ENCODE results near the gene CHFR. TPM values are rescaled to one million over a fixed set of nuclear protein-coding genes. Genes with fewer than 3 reads are reported as not detected.

CHFR gene
- total RNA-seq, 1 experiment from 2014 or later, result 53.3 TPM

DNA sequence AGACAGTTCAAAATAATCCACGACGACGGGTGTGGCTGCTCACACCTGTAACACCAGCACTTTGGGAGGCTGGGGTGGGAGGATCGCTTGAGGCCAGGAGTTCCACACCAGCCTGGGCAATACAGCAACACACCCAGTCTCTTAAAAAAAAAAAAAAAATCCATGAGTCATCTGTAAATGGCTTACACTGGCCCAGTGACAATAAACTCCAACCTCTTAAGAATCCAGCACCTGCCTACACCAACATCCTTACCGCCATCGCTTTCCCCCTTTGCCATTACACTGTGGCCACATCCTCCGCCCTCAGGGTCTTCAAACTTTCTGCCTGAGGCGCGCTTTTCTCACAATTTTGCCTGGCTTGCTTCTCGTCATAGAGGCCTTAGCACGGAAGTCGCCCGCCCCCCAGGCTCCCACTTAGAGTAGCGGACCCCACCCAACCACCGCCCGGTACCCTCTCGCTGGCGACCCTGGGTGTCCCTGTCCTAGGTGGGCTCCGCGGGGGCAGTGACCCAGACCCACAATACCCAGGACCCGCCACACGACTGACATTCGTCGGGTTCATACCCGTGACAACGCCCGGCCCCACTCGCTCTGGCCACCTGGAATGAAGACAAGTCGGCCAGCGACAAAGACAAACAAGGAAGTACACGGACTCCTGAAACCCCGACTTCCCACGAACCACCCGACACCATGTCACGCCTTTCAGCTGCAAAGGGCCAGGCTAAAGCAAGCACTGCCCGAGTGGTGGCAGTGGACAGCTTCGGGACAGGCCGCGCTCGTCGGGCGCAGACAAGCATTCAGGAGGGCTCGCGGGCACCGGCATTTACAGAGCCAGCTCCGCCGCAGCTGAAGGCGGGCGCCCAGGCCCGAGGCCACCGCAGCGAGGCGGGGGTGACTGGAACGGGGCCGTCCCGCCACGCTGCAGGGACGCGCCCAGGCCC lies 59.4 kb downstream of the CHFR start:
- H3K23me2 ChIP-seq (ENCODE audit: insufficient read length, low read depth, low read length, poor library complexity, severe bottlenecking), result peaks cover 11% of the 10 kb centered on the region
- DNase-seq, result no peak

More for the DNA sequence above, 59.4 kb downstream of the CHFR start:
- H3K9ac ChIP-seq (ENCODE audit: extremely low read depth, insufficient read length, low read length), result peak overlapping the region; percentile 40
- no peak overlapping the region for H3K4ac ChIP-seq (ENCODE audit: low read depth, low read length)
- no peaks in the 10 kb centered on the region for H3K27me3 ChIP-seq (ENCODE audit: insufficient read depth, low read length)
- no peaks in the 10 kb centered on the region for H3K9me3 ChIP-seq (ENCODE audit: control insufficient read depth, low read depth, low read length)
- H3K14ac ChIP-seq (ENCODE audit: insufficient read depth, low read length), result no peak overlapping the region
- H3K4me1 ChIP-seq (ENCODE audit: insufficient read depth, low read length), result no peaks in the 10 kb centered on the region
- H3K27ac ChIP-seq (ENCODE audit: insufficient read length, low read depth, low read length), result no peak overlapping the region
- no peak overlapping the region for H2BK12ac ChIP-seq (ENCODE audit: insufficient read length, low read depth, low read length)
- H2BK15ac ChIP-seq (ENCODE audit: low read depth, low read length), result no peak overlapping the region
- no peak overlapping the region for H4K5ac ChIP-seq (ENCODE audit: insufficient read length, low read depth, low read length)
- no peaks in the 10 kb centered on the region for H4K20me1 ChIP-seq (ENCODE audit: control insufficient read depth, insufficient read depth, insufficient read length)
- Mint-ChIP-seq H3K27ac (peak overlapping the region in 2 of 3 experiments; percentile 82 to 89; a peak in 5 of 7 replicates), H3K4me1 (peaks cover 12 to 15% of the 10 kb centered on the region in 2 experiments), H3K4me3 (peak overlapping the region; percentile 87 to 92), H3K9me3 (no peaks in the 10 kb centered on the region), H3K36me3 (ENCODE audit: insufficient read depth in 1 of 3, low read depth in 3 of 3) (peaks cover 21 to 42% (median 37%) of the 10 kb centered on the region in 3 experiments; a peak in 6 of 7 replicates), H3K27me3 (ENCODE audit: low read depth) (no peaks in the 10 kb centered on the region; the same call in 1 of the 2 replicates)
- H2BK120ac ChIP-seq (ENCODE audit: low read depth, low read length, poor library complexity, severe bottlenecking), result no peak overlapping the region
- no peak overlapping the region for H4K8ac ChIP-seq (replicated peaks; ENCODE audit: insufficient read length, low read depth, low read length)
- H3K56ac ChIP-seq (ENCODE audit: insufficient read length, low read depth, low read length), result no peak overlapping the region
- H3K18ac ChIP-seq (ENCODE audit: insufficient read length, low read depth, low read length), result no peak overlapping the region
- peak overlapping the region; percentile 63 for H3K4me2 ChIP-seq (ENCODE audit: insufficient read depth, insufficient read length, low read length)
- H3K79me2 ChIP-seq (ENCODE audit: insufficient read depth, low read length), result peaks cover 6% of the 10 kb centered on the region; the same call in 1 of the 2 replicates
- no peak overlapping the region for H2AFZ ChIP-seq (ENCODE audit: low read length)
- H2BK20ac ChIP-seq (ENCODE audit: low read depth, low read length, poor library complexity, severe bottlenecking), result no peak overlapping the region
- H4K91ac ChIP-seq (ENCODE audit: insufficient read length, low read depth, low read length), result no peak overlapping the region
- H3K79me1 ChIP-seq (ENCODE audit: insufficient read depth, low read depth, low read length, poor library complexity, severe bottlenecking), result peaks cover 12% of the 10 kb centered on the region
- H3T11ph ChIP-seq (ENCODE audit: low read length), result no peak overlapping the region
- no peak overlapping the region for H2AK5ac ChIP-seq (ENCODE audit: insufficient read length, low read length)
- H2BK5ac ChIP-seq (ENCODE audit: insufficient read length, low read length), result no peak overlapping the region
- WGBS (ENCODE audit: extremely low coverage, insufficient read length, low lambda C conversion rate), result no CpG with 5 or more reads among the region's 59 CpGs
- H3K23ac ChIP-seq (ENCODE audit: insufficient read length, low read depth, low read length), result no peak overlapping the region
- TF ChIP-seq, protein P1, sequence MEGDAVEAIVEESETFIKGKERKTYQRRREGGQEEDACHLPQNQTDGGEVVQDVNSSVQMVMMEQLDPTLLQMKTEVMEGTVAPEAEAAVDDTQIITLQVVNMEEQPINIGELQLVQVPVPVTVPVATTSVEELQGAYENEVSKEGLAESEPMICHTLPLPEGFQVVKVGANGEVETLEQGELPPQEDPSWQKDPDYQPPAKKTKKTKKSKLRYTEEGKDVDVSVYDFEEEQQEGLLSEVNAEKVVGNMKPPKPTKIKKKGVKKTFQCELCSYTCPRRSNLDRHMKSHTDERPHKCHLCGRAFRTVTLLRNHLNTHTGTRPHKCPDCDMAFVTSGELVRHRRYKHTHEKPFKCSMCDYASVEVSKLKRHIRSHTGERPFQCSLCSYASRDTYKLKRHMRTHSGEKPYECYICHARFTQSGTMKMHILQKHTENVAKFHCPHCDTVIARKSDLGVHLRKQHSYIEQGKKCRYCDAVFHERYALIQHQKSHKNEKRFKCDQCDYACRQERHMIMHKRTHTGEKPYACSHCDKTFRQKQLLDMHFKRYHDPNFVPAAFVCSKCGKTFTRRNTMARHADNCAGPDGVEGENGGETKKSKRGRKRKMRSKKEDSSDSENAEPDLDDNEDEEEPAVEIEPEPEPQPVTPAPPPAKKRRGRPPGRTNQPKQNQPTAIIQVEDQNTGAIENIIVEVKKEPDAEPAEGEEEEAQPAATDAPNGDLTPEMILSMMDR (conservative IDR thresholded peaks at IDR 0.05), result no peak

Measured in H9 (cell line).